Astrocyte of the cerebellum (primary cell): Measurements from ENCODE around the gene RAB29.

Source experiments
- DNase-seq: peaks from one replicate; pipeline ENCODE4 v3.0.0-alpha.2; 2011; ENCODE audit warnings: low read depth
- H3K4me3 ChIP-seq: 2 replicates; pipeline ENCODE4 v1.5.1; 2011; ENCODE audit warnings: mild to moderate bottlenecking, low read depth, low read length, moderate library complexity
- in situ Hi-C: cut with HindIII; loops from 2 replicates; pipeline ENCODE4 v1.10.0; 2017; ENCODE audit warnings: low sequenced_read_pairs
- TF ChIP-seq, protein P1 (sequence below): IDR thresholded peaks from 2 replicates; pipeline ENCODE4 v1.5.1; 2012; ENCODE audit warnings: low read length, low read depth, moderate library complexity, mild to moderate bottlenecking; ENCODE audit errors: missing control alignments

Gene RAB29

DNA sequence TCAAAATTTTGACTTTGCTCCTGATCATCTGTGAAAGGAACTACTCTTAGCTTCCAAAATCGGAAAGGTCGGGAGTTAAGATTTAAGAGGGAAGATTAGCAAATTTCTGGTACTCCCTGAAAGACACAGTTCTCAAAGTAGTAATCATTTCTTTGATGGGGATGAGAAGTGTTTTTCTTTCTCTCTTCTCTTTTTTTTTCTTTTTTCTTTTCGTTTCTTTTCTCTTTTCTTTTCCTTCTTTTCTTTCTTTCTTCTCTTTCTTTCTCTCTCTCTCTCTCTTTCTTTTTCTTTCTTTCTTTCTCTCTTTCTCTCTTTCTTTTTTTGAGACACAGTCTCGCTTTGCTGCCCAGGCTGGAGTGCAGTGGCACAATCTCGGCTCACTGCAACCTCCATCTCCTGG, 5.1 kb upstream of the RAB29 start:
- no peak overlapping the region for H3K4me3 ChIP-seq
- DNase-seq: no peak
- in situ Hi-C loops: no loop called here
- TF ChIP-seq, protein P1, sequence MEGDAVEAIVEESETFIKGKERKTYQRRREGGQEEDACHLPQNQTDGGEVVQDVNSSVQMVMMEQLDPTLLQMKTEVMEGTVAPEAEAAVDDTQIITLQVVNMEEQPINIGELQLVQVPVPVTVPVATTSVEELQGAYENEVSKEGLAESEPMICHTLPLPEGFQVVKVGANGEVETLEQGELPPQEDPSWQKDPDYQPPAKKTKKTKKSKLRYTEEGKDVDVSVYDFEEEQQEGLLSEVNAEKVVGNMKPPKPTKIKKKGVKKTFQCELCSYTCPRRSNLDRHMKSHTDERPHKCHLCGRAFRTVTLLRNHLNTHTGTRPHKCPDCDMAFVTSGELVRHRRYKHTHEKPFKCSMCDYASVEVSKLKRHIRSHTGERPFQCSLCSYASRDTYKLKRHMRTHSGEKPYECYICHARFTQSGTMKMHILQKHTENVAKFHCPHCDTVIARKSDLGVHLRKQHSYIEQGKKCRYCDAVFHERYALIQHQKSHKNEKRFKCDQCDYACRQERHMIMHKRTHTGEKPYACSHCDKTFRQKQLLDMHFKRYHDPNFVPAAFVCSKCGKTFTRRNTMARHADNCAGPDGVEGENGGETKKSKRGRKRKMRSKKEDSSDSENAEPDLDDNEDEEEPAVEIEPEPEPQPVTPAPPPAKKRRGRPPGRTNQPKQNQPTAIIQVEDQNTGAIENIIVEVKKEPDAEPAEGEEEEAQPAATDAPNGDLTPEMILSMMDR: no peak

DNA sequence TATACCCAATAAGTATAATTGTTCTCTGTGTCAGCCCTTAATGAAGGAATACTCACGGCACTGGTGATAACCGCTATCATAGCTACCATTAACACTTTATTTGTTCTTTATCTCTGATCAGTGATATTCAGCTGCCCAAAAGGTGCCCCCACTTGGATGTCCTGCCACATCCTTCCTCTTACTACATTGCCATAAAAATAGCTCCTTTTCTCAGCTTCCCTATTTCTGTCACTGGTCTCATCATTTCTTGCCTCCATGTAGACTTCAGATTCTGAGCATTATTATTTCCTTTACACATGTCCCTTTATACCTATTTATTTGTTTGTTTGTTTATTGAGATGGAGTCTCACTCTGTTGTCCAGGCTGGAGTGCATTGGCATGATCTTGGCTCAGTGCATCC, 2.7 kb upstream of the RAB29 start:
- no peak for DNase-seq
- in situ Hi-C loops: no loop called here
- TF ChIP-seq, protein P1: no peak
- H3K4me3 ChIP-seq: no peak overlapping the region

DNA sequence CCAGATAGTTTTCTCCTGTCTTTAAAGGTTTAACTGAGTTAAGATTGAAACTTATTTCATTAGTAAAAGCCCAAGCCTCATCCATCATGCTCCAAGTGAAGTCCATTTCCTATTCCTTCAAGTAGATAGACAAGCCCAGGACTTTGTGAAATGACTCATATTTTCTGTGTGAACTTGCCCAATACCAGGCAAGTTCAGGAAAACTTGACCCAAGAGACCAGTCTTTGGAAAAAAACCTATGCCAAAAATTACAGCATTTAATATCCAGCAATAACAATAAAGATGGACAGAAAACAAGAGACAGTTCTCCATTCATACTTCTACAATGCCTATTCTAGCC, 405 bp upstream of the RAB29 start:
- H3K4me3 ChIP-seq: peak overlapping the region; percentile 83
- TF ChIP-seq, protein P1: no peak
- no peak for DNase-seq
- in situ Hi-C loops: no loop called here

DNA sequence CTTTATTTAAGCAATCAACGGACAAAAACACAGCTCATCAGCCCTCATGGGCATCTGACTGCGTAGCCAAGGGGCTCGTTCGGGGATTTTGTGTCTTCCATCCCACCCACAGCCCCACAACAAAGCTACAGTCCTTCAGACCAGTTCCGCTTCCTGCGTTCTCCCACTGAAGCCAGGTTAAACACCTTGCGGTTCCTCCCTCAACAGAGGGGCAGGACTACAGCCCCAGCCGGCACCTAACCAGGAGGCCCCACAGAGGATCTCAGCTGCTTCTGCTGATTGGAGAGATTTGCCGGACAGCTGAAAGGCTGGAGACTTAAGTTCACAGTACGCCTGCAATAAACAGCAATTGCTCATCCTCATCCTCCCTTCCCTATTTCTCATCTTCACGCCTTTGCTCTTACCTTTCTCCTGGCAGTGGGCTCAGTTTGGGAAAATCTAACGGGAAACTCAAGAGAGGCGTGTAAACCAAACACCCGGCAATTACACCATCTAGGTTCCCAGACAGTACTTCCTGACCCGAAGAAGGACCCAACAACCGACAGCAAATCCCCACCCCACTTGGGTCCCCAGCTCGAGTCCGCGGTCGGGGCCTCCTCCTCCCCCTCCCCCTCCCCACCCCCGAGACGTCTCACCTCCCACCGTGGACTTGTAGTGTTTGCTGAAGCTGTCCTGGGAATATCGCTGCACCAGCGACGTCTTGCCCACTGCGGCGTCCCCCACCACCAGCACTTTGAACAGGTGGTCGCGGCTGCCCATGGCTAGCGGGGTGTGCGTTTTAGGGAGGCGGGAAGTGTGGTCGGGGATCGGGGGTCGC, 876 bp downstream of the RAB29 start:
- peak overlapping the region; percentile 83 for H3K4me3 ChIP-seq
- no peak for DNase-seq
- TF ChIP-seq, protein P1: no peak
- in situ Hi-C loops: no loop called here

DNA sequence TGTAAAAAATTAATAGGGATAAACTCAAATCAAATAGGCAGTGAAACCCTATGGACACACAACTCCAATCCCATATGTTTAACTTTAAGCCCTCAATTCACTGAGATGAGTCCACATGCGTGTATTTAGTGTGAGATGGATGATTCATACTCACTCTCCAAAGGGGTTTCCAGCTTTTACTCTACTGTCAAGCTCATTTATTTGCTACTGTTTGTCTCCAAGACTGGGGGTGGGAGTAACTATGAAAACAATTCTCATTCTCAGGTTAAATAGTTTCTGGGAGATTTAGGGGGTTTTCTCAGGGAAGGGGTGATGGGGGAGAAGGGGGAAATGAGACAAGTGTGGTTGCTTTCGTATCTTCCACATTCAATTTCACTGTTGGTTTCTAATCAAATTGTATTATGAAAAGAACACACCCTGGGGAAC, 2.7 kb downstream of the RAB29 start:
- in situ Hi-C loops: no loop called here

DNA sequence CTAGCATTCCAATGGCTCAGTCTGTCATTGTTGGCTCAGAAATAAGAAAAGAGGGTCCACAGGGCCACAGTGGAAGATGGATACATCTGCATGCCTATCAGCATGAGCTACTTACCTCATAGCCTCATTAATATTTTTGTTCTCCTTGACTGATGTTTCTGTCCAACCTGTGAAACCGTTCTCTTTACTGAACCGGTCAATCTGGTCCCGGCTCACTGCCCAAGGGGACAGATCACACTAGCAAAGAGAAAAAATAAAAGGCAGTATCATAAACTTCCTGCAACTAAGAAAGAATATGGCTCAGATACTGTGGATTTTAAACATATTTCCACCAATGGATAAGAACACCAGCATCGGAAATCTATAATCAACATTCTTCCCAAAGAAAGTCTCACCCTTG, 4.7 kb downstream of the RAB29 start:
- in situ Hi-C loops: no loop called here
- TF ChIP-seq, protein P1: no peak
- DNase-seq: no peak
- H3K4me3 ChIP-seq: no peak overlapping the region

More for the DNA sequence above, 2.7 kb downstream of the RAB29 start:
- DNase-seq: no peak
- H3K4me3 ChIP-seq: no peak overlapping the region
- TF ChIP-seq, protein P1: no peak
